Measurements from ENCODE around the gene AFG3L2. TPM values are rescaled to one million over a fixed set of nuclear protein-coding genes. Genes with fewer than 3 reads are reported as not detected.
A peak's percentile ranks its signal among the peaks of the same experiment; 100 is the strongest.

The AFG3L2 gene
- total and polyA plus RNA-seq, 2 of the 8 experiments (the other 6 are each of a cell fraction or from before 2014, with no cell fraction given) = 29.7 to 84.8 TPM

DNA sequence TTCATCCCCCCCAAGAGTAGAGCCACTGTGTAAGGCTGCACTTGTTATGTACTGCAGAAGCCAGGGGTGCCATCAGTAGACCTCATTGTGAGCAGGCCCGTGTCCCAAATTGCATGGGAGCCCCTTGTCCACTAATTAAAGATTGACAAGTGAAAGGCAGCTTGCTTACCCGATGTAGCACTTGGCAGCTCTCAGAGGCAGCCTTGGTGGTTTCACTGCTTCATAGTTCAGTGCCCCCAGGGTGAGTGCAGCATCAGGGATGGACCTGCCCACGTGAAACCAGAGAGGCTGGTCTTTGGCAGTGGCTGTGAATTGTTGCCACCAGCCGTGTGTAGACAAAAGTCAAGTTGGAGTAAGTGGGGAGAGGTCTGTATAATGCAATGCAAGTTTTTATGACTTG is 55.7 kb downstream of the AFG3L2 start:
- Histone ChIP-seq H4K8ac (ENCODE audit: extremely low read depth, insufficient read depth, low read length) (0 out of 2 replicates have a peak overlapping the region, but pooled peaks have one; percentile 5), H2BK5ac (ENCODE audit: low read depth, low read length) (no peak overlapping the region), H3K79me2 (ENCODE audit: control insufficient read depth in 1 of 2, insufficient read depth in 2 of 2, low read length in 2 of 2) (no peaks in the 10 kb centered on the region), H3K56ac (replicated peaks; ENCODE audit: insufficient read length, low read depth, low read length) (no peak overlapping the region), H3K18ac (ENCODE audit: extremely low read depth, low read length) (no peak overlapping the region), H3K9ac (replicated peaks in 1 of 4; ENCODE audit: extremely low read depth in 1 of 4, low read depth in 3 of 4, low read length in 3 of 4) (no peak overlapping the region), H3K4me2 (ENCODE audit: insufficient read depth in 1 of 2, low read depth in 2 of 2, low read length in 2 of 2) (no peak overlapping the region), H4K91ac (replicated peaks; ENCODE audit: insufficient read length, low read length) (no peak overlapping the region), H3K9me3 (ENCODE audit: insufficient read depth in 2 of 2, low read depth in 1 of 2, low read length in 1 of 2) (no peaks in the 10 kb centered on the region), H4K5ac (ENCODE audit: insufficient read length, low read depth, low read length) (no peak overlapping the region), H2BK12ac (ENCODE audit: low read depth, low read length) (no peak overlapping the region), H3K27ac (ENCODE audit: low read depth, low read length) (no peak overlapping the region), H2BK15ac (ENCODE audit: low read length) (no peak overlapping the region), H3K4me3 (ENCODE audit: extremely low read depth in 1 of 4, insufficient read depth in 2 of 4, low read depth in 3 of 4, low read length in 4 of 4) (no peak overlapping the region), H3K23me2 (ENCODE audit: low read depth, low read length) (no peaks in the 10 kb centered on the region), H3K4ac (replicated peaks; ENCODE audit: insufficient read length, low read depth, low read length) (no peak overlapping the region), H2BK120ac (replicated peaks; ENCODE audit: low read depth, low read length) (no peak overlapping the region), H2AFZ (ENCODE audit: low read length) (no peak overlapping the region), H3K36me3 (ENCODE audit: control insufficient read depth in 2 of 4, insufficient read depth in 4 of 4, low read length in 3 of 4) (peaks cover 2 to 22% (median 17%) of the 10 kb centered on the region in 4 experiments; a peak in 6 of 8 replicates), H3K79me1 (ENCODE audit: low read depth, low read length) (peaks cover 2% of the 10 kb centered on the region; the same call in 1 of the 2 replicates), H3K27me3 (replicated peaks in 1 of 4; ENCODE audit: control insufficient read depth in 3 of 4, extremely low read depth in 1 of 4, insufficient read depth in 3 of 4, low read length in 3 of 4) (no peaks in the 10 kb centered on the region), H4K20me1 (replicated peaks in 1 of 2; ENCODE audit: control insufficient read depth in 1 of 2, insufficient read depth in 2 of 2, low read length in 2 of 2) (peaks cover 0 to 9% of the 10 kb centered on the region in 2 experiments), H2AK5ac (ENCODE audit: low read depth, low read length) (no peak overlapping the region), H3K14ac (ENCODE audit: insufficient read length) (no peak overlapping the region), H2BK20ac (ENCODE audit: low read length) (no peak overlapping the region), H3K4me1 (replicated peaks in 1 of 4; ENCODE audit: control insufficient read depth in 3 of 4, insufficient read depth in 4 of 4, low read length in 3 of 4) (no peaks in the 10 kb centered on the region), H3K23ac (ENCODE audit: insufficient read length) (no peak overlapping the region)
- FAIRE-seq = no peak
- CTCF ChIA-PET (ENCODE audit: partially characterized antibody) = interaction anchor here (1.6 to 11.7 kb wide), 4 partner anchors 8 to 71 kb away, joined by 4 to 96 read pairs (median 5); no protein-coding TSS in a partner anchor
- no peak for DNase-seq (ENCODE audit: low read depth in 1 of 2, low spot score in 2 of 2)
- TF ChIP-seq NRF1 (IDR thresholded peaks at IDR 0.05; ENCODE audit: low read depth, low read length) = no peak
- TF ChIP-seq POU5F1 (IDR thresholded peaks at IDR 0.05; ENCODE audit: low read depth, low read length) = no peak
- no peak for TF ChIP-seq CEBPB (IDR thresholded peaks at IDR 0.05; ENCODE audit: low read depth, low read length)
- no peak for TF ChIP-seq CBX8 (IDR thresholded peaks at IDR 0.05; ENCODE audit: borderline replicate concordance, low read depth, low read length)
- TF ChIP-seq BCL11A (IDR thresholded peaks at IDR 0.05; ENCODE audit: low read depth in 2 of 2, low read length in 2 of 2) = no peak
- TF ChIP-seq CBX5 (IDR thresholded peaks at IDR 0.05; ENCODE audit: low read depth, low read length) = no peak
- 76% methylated on average over 4 of the region's 4 CpGs; no CpG with 5 or more reads in 1 of the 2 experiments for WGBS, 2 experiments (ENCODE audit: extremely low coverage in 1 of 2, insufficient coverage in 1 of 2, insufficient read length in 1 of 2, insufficient replicate concordance in 2 of 2, low coverage in 1 of 2, low lambda C conversion rate in 2 of 2, missing lambda C conversion rate in 1 of 2)
- POLR2A ChIA-PET (ENCODE audit: partially characterized antibody) = interaction anchor here (1.2 to 2.6 kb wide), 3 partner anchors 11 to 14 kb away, joined by 3 to 13 read pairs (median 10); no protein-coding TSS in a partner anchor

All from H1 (cell line).